ENCODE data around the gene SFT2D3. TPM values are rescaled to one million over a fixed set of nuclear protein-coding genes. Genes with fewer than 3 reads are reported as not detected.

Gene SFT2D3
- polyA plus RNA-seq, 1 donor from 2014 or later = 6.2 TPM

DNA sequence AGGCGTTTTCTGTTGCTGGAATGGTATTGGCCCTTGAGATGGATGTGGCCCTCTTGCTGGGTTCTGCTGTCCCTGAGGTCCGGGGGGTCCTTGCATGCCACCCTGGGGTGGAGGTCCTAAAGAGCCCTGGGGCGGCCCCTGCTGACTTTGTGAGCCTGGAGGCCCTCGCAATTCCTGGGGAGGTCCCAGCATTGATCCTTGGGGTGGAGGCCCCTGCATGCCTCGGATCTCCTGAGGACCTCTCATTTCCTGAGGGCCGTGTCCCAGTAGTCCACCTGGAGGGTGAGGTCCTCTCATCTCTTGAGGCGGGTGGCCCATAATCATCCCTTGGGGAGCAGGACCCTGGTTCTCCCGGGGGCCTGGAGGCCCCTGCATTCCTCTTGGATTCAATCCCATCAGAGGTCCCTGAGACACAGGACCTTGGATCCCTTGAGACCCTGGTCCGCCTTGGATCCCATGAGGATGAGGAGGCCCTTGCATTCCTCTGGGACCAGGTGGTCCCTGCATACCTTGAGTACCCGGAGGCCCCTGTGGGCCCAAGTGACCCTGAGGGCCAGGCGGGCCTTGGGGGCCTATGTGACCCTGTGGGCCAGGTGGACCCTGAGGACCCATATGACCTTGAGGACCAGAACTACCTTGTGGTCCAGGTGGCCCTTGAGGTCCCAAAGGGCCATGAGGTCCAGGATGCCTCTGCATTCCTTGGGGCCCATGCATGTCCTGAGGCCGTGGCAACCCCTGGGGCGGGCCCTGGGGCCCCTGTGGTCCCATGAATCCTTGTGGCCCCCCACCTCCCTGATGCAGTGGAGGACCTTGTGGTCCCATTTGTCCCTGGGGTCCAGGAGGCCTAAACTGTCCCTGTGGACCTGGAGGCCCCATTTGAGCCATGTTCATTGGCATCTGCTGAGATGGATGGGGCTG lies 18.3 kb downstream of the SFT2D3 start:
- H3K27me3 ChIP-seq (ENCODE audit: insufficient read depth, low read depth, low read length) = no peaks in the 10 kb centered on the region
- TF ChIP-seq EZH2 (IDR thresholded peaks at IDR 0.05; ENCODE audit: borderline replicate concordance, insufficient read depth, low read length, poor library complexity, severe bottlenecking) (no peak), TAF1 (IDR thresholded peaks at IDR 0.05; ENCODE audit: low read depth) (no peak), MXI1 (conservative IDR thresholded peaks at IDR 0.05; ENCODE audit: poor library complexity, severe bottlenecking) (no peak), SMC3 (conservative IDR thresholded peaks at IDR 0.05; ENCODE audit: poor library complexity) (no peak)
- no peaks in the 10 kb centered on the region for H3K9me3 ChIP-seq (ENCODE audit: low read length)
- H3K4me3 ChIP-seq (ENCODE audit: low read length) = no peak overlapping the region
- no peaks in the 10 kb centered on the region for H3K79me2 ChIP-seq (replicated peaks; ENCODE audit: insufficient read depth, low read length)
- no peak overlapping the region for H2AFZ ChIP-seq (ENCODE audit: low read depth, low read length)
- no peak overlapping the region for H3K27ac ChIP-seq (ENCODE audit: low read length)
- H3F3A ChIP-seq (ENCODE audit: insufficient read depth, low read length, poor library complexity, severe bottlenecking) = no peaks in the 10 kb centered on the region
- H3K9ac ChIP-seq (ENCODE audit: low read length) = no peak overlapping the region
- H3K36me3 ChIP-seq (ENCODE audit: insufficient read depth, low read length) = peaks cover 6% of the 10 kb centered on the region
- no peak overlapping the region for H3K4me2 ChIP-seq (ENCODE audit: low read length)
- H3K9me2 ChIP-seq (ENCODE audit: insufficient read depth, low read length) = no peaks in the 10 kb centered on the region
- H4K20me1 ChIP-seq (ENCODE audit: insufficient read depth) = no peaks in the 10 kb centered on the region

- H3K79me2 ChIP-seq (replicated peaks; ENCODE audit: insufficient read depth, low read length) = no peaks in the 10 kb centered on the region
- no peak overlapping the region for H3K9ac ChIP-seq (ENCODE audit: low read length)
- peaks cover 6% of the 10 kb centered on the region for H3K36me3 ChIP-seq (ENCODE audit: insufficient read depth, low read length)
- no peak overlapping the region for H2AFZ ChIP-seq (ENCODE audit: low read depth, low read length)
- no peak overlapping the region for H3K4me2 ChIP-seq (ENCODE audit: low read length)
- H3K27ac ChIP-seq (ENCODE audit: low read length) = no peak overlapping the region
- H3K9me2 ChIP-seq (ENCODE audit: insufficient read depth, low read length) = no peaks in the 10 kb centered on the region
- no peak overlapping the region for H3K4me3 ChIP-seq (ENCODE audit: low read length)
- no peak for TF ChIP-seq MXI1 (conservative IDR thresholded peaks at IDR 0.05; ENCODE audit: poor library complexity, severe bottlenecking)
- no peak for TF ChIP-seq CTCF (IDR thresholded peaks at IDR 0.05; ENCODE audit: poor library complexity, severe bottlenecking)
- TF ChIP-seq POLR2AphosphoS5 (IDR thresholded peaks at IDR 0.05) = no peak
- no peak for TF ChIP-seq RAD21 (conservative IDR thresholded peaks at IDR 0.05)
- TF ChIP-seq EZH2 (IDR thresholded peaks at IDR 0.05; ENCODE audit: borderline replicate concordance, insufficient read depth, low read length, poor library complexity, severe bottlenecking) = no peak
- no peak for TF ChIP-seq TAF1 (IDR thresholded peaks at IDR 0.05; ENCODE audit: low read depth)
- no peak for TF ChIP-seq SMC3 (conservative IDR thresholded peaks at IDR 0.05; ENCODE audit: poor library complexity)
- no peak for TF ChIP-seq EP300 (conservative IDR thresholded peaks at IDR 0.05; ENCODE audit: poor library complexity, severe bottlenecking)
- TF ChIP-seq, protein P1, sequence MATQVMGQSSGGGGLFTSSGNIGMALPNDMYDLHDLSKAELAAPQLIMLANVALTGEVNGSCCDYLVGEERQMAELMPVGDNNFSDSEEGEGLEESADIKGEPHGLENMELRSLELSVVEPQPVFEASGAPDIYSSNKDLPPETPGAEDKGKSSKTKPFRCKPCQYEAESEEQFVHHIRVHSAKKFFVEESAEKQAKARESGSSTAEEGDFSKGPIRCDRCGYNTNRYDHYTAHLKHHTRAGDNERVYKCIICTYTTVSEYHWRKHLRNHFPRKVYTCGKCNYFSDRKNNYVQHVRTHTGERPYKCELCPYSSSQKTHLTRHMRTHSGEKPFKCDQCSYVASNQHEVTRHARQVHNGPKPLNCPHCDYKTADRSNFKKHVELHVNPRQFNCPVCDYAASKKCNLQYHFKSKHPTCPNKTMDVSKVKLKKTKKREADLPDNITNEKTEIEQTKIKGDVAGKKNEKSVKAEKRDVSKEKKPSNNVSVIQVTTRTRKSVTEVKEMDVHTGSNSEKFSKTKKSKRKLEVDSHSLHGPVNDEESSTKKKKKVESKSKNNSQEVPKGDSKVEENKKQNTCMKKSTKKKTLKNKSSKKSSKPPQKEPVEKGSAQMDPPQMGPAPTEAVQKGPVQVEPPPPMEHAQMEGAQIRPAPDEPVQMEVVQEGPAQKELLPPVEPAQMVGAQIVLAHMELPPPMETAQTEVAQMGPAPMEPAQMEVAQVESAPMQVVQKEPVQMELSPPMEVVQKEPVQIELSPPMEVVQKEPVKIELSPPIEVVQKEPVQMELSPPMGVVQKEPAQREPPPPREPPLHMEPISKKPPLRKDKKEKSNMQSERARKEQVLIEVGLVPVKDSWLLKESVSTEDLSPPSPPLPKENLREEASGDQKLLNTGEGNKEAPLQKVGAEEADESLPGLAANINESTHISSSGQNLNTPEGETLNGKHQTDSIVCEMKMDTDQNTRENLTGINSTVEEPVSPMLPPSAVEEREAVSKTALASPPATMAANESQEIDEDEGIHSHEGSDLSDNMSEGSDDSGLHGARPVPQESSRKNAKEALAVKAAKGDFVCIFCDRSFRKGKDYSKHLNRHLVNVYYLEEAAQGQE (IDR thresholded peaks at IDR 0.05; ENCODE audit: borderline replicate concordance) = no peak
- no peaks in the 10 kb centered on the region for H3F3A ChIP-seq (ENCODE audit: insufficient read depth, low read length, poor library complexity, severe bottlenecking)
- H3K27me3 ChIP-seq (ENCODE audit: insufficient read depth, low read depth, low read length) = no peaks in the 10 kb centered on the region
- H4K20me1 ChIP-seq (ENCODE audit: insufficient read depth) = no peaks in the 10 kb centered on the region
- H3K9me3 ChIP-seq (ENCODE audit: low read length) = no peaks in the 10 kb centered on the region
These were observed 20.1 kb downstream of the SFT2D3 start for GRCh38 chr2:127721311-127721977.
